Panc1 (cell line): ENCODE results near the gene KAT8. TPM values are rescaled to one million over a fixed set of nuclear protein-coding genes. Genes with fewer than 3 reads are reported as not detected.

Experiments
- ATAC-seq: fragments of 200-7000 bp; cut with Tn5 transposase; 2 replicates; pipeline ENCODE4 v1.9.1; 2020; ENCODE audit warnings: mild to moderate bottlenecking, moderate library complexity
- BruUV-seq: library from RNA; stranded (reverse); fragments of 400-500 nt; replicated peaks from 2 replicates; lab custom pipeline; 2021; lab: Mats Ljungman, UMichigan
- CTCF ChIA-PET: fragments of 300-600 bp; sonication (Branson Sonifier 250); formaldehyde crosslinking; loops from one replicate; lab custom pipeline; 2022; ENCODE audit warnings: antibody characterized with exemption; lab: Charles Lee
- POLR2A ChIA-PET: fragments of 300-600 bp; sonication (Branson Sonifier 250); formaldehyde crosslinking; loops from one replicate; lab custom pipeline; 2022; ENCODE audit warnings: antibody characterized with exemption; lab: Charles Lee
- DNase-seq: peaks from one replicate; pipeline ENCODE4 v3.0.0-alpha.2; 2010; ENCODE audit warnings: low read depth, low spot score
- H3K27ac ChIP-seq: 2 replicates; pipeline ENCODE4 v1.5.1; 2011; ENCODE audit warnings: mild to moderate bottlenecking, low read length, inconsistent platforms
- H3K27me3 ChIP-seq: fragments of 200-500 bp; sonication (Bioruptor generic); 2 replicates; pipeline ENCODE4 v1.6.0; 2014; ENCODE audit warnings: low read length, inconsistent platforms; ENCODE audit not compliant: control insufficient read depth, insufficient read depth
- H3K36me3 ChIP-seq: fragments of 200-500 bp; sonication (Bioruptor generic); 2 replicates; pipeline ENCODE4 v1.5.1; 2014; ENCODE audit warnings: inconsistent platforms, mild to moderate bottlenecking, low read length, moderate library complexity; ENCODE audit not compliant: control insufficient read depth, insufficient read depth
- H3K4me1 ChIP-seq: 2 replicates; pipeline ENCODE4 v1.5.1; 2011; ENCODE audit warnings: inconsistent platforms, mild to moderate bottlenecking, low read length, moderate library complexity; ENCODE audit not compliant: control insufficient read depth, insufficient read depth
- H3K4me3 ChIP-seq, 2 experiments: 2 replicates each; pipeline ENCODE4 v1.5.1; 2011 to 2012; ENCODE audit warnings: low read depth in 2 of 2, low read length in 2 of 2, mild to moderate bottlenecking in 2 of 2, inconsistent platforms in 1 of 2, moderate library complexity in 1 of 2
- H3K9me3 ChIP-seq: fragments of 200-500 bp; sonication (Bioruptor generic); 2 replicates; pipeline ENCODE4 v1.5.1; 2014; ENCODE audit warnings: low read depth, mild to moderate bottlenecking, inconsistent platforms, low read length, moderate library complexity; ENCODE audit not compliant: control insufficient read depth, insufficient read depth
- POLR2AphosphoS5 ChIP-seq: IDR thresholded peaks from 2 replicates; pipeline ENCODE4 v1.6.1; 2012; ENCODE audit warnings: mild to moderate bottlenecking, low read depth, low read length, moderate library complexity
- SIN3A ChIP-seq: IDR thresholded peaks from 2 replicates; pipeline ENCODE4 v1.6.1; 2012; ENCODE audit warnings: low read depth, mild to moderate bottlenecking, low read length, moderate library complexity, borderline replicate concordance; ENCODE audit not compliant: insufficient read depth
- TCF7L2 ChIP-seq: IDR thresholded peaks from 2 replicates; pipeline ENCODE4 v1.6.1; 2011; ENCODE audit warnings: mild to moderate bottlenecking, low read depth, low read length, inconsistent platforms
- in situ Hi-C: cut with HindIII; loops from 2 replicates; pipeline ENCODE4 v1.10.0; 2016; ENCODE audit warnings: low sequenced_read_pairs, low pct_unique_long_range_greater_than_20kb
- intact Hi-C: fragments of 100-400 bp; cut with micrococcal nuclease; formaldehyde crosslinking; loops from one replicate; pipeline ENCODE4 v1.10.0; 2022; ENCODE audit not compliant: unreplicated experiment
- total RNA-seq: library from RNA; stranded (reverse); gene quantifications from one replicate; pipeline ENCODE4 v1.2.1, GENCODE V29; 2021; ENCODE audit not compliant: unreplicated experiment
- TF ChIP-seq, protein P1 (sequence below), 2 experiments: IDR thresholded peaks; 2 replicates each; pipeline ENCODE4 v1.6.1; 2011 to 2012; ENCODE audit warnings: low read depth in 2 of 2, control low read depth in 1 of 2, low read length in 1 of 2, mild to moderate bottlenecking in 1 of 2, moderate library complexity in 1 of 2; ENCODE audit not compliant: insufficient read depth in 1 of 2
- TF ChIP-seq, protein P2 (sequence below): fragments of 450-650 bp; IDR thresholded peaks from 2 replicates; pipeline ENCODE4 v1.5.1; 2017; ENCODE audit warnings: mild to moderate bottlenecking

The KAT8 gene
- total RNA-seq, 1 experiment from 2014 or later, result 48.3 TPM

DNA sequence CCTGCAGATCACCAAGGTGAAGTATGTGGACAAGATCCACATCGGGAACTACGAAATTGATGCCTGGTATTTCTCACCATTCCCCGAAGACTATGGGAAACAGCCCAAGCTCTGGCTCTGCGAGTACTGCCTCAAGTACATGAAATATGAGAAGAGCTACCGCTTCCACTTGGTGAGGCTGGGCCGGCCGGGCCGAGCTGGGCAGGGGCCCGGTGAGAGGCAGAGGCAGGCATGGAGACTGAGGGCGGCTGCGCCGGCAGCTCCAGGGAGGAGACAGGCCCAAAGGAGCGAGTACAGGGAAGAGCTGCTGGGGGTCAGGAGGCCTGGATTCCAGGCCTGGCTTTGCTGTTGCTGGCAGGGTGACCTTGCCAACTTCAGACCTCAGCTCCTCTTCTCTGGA is 9.7 kb downstream of the KAT8 start:
- no peaks in the 10 kb centered on the region for H3K36me3 ChIP-seq
- intact Hi-C loops, result no loop called here
- no peaks in the 10 kb centered on the region for H3K27me3 ChIP-seq
- in situ Hi-C loops, result no loop called here
- H3K4me1 ChIP-seq, result no peaks in the 10 kb centered on the region
- DNase-seq (no peak), ATAC-seq (no peak)
- no peak overlapping the region for H3K27ac ChIP-seq
- H3K9me3 ChIP-seq, result no peaks in the 10 kb centered on the region
- BruUV-seq, result no TSS peak
- POLR2A ChIA-PET, result interaction anchor here (1.7 kb wide), 1 partner anchor 9 kb away, joined by 4 read pairs; the partner anchor contains the start of gene KAT8
- CTCF ChIA-PET, result no interaction called here
- H3K4me3 ChIP-seq, result no peak overlapping the region
- TF ChIP-seq, protein P1, sequence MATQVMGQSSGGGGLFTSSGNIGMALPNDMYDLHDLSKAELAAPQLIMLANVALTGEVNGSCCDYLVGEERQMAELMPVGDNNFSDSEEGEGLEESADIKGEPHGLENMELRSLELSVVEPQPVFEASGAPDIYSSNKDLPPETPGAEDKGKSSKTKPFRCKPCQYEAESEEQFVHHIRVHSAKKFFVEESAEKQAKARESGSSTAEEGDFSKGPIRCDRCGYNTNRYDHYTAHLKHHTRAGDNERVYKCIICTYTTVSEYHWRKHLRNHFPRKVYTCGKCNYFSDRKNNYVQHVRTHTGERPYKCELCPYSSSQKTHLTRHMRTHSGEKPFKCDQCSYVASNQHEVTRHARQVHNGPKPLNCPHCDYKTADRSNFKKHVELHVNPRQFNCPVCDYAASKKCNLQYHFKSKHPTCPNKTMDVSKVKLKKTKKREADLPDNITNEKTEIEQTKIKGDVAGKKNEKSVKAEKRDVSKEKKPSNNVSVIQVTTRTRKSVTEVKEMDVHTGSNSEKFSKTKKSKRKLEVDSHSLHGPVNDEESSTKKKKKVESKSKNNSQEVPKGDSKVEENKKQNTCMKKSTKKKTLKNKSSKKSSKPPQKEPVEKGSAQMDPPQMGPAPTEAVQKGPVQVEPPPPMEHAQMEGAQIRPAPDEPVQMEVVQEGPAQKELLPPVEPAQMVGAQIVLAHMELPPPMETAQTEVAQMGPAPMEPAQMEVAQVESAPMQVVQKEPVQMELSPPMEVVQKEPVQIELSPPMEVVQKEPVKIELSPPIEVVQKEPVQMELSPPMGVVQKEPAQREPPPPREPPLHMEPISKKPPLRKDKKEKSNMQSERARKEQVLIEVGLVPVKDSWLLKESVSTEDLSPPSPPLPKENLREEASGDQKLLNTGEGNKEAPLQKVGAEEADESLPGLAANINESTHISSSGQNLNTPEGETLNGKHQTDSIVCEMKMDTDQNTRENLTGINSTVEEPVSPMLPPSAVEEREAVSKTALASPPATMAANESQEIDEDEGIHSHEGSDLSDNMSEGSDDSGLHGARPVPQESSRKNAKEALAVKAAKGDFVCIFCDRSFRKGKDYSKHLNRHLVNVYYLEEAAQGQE (IDR thresholded peaks at IDR 0.05; ENCODE audit: insufficient read depth in 1 of 2, low read depth in 2 of 2, low read length in 1 of 2), result no peak
- TF ChIP-seq TCF7L2 (no peak), SIN3A (no peak), POLR2AphosphoS5 (no peak)
- TF ChIP-seq, protein P2, sequence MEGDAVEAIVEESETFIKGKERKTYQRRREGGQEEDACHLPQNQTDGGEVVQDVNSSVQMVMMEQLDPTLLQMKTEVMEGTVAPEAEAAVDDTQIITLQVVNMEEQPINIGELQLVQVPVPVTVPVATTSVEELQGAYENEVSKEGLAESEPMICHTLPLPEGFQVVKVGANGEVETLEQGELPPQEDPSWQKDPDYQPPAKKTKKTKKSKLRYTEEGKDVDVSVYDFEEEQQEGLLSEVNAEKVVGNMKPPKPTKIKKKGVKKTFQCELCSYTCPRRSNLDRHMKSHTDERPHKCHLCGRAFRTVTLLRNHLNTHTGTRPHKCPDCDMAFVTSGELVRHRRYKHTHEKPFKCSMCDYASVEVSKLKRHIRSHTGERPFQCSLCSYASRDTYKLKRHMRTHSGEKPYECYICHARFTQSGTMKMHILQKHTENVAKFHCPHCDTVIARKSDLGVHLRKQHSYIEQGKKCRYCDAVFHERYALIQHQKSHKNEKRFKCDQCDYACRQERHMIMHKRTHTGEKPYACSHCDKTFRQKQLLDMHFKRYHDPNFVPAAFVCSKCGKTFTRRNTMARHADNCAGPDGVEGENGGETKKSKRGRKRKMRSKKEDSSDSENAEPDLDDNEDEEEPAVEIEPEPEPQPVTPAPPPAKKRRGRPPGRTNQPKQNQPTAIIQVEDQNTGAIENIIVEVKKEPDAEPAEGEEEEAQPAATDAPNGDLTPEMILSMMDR, result no peak

DNA sequence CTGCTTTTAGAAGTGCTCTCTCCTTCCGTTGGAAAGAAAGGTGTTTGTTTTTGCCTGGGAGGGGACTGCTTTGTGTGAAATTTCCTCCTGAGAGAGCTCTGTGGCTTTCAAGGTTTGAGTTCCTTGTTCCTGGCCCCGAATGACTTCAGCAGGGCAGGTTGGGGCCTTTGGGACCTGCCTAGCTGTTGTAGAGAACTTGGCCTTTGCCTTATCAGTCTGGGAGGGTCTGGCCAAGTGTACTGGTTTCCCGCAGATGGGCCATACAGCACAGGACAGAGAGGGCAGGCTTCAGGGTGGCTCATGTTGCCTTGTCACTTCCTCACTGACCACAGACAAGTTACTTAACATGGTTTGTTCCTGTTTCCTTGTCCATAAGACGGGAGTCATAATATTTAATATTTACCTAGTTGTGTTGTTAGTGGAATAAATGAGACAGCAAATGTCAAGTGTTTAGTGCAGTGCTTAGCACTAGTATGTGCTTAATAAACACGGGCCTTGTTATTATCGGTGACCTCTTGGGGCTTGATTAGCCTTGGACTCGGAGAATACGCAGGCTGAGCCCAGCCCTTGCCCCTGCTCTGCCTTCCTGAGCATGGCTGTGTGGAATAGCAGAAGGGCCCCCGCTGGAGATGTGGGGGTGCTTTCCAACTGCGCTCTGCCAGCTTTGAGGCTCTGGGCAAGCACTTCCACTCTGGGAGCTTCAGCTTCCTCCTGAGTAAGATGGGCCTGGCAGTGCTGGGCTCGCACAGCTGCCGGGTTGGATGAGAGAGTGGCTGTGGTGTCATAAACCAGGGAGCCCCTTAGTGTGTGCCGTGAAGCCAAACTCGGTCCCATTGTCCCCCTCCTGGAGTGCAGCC is 11.5 kb downstream of the KAT8 start:
- in situ Hi-C loops, result no loop called here
- no peak for DNase-seq
- TF ChIP-seq, protein P2, result no peak
- TF ChIP-seq TCF7L2 (no peak), POLR2AphosphoS5 (no peak), SIN3A (no peak)
- TF ChIP-seq, protein P1 (IDR thresholded peaks at IDR 0.05; ENCODE audit: insufficient read depth in 1 of 2, low read depth in 2 of 2, low read length in 1 of 2), result no peak
- no TSS peak for BruUV-seq
- Histone ChIP-seq H3K9me3 (no peaks in the 10 kb centered on the region), H3K4me1 (no peaks in the 10 kb centered on the region), H3K4me3 (no peak overlapping the region), H3K27ac (no peak overlapping the region), H3K36me3 (no peaks in the 10 kb centered on the region), H3K27me3 (no peaks in the 10 kb centered on the region)
- no peak for ATAC-seq
- ChIA-PET CTCF (interaction anchor here (1.4 kb wide), 1 partner anchor 13 kb away, joined by 3 read pairs; no protein-coding TSS in a partner anchor), POLR2A (interaction anchor here (0.6 kb wide), 1 partner anchor 11 kb away, joined by 9 read pairs; the partner anchor contains the start of gene KAT8)
- intact Hi-C loops, result no loop called here
